Activated CD8-positive, alpha-beta T cell treated with anti-CD3 and anti-CD28 coated beads, Interleukin-2, amount 10 ng/mL, durations not matched to agents 7 days and 5 days (primary cell): ENCODE data around the gene PCSK2. TPM values are rescaled to one million over a fixed set of nuclear protein-coding genes. Genes with fewer than 3 reads are reported as not detected.

Experiments used
- ATAC-seq: fragments of 150-1000 bp; cut with Tn5 transposase; one replicate; pipeline ENCODE4 v1.10.0; 2021; ENCODE audit warnings: moderate library complexity
- CTCF ChIA-PET: fragments of 350-600 bp; sonication (Branson Sonifier 250); formaldehyde crosslinking; loops from one replicate; lab custom pipeline; 2021; ENCODE audit warnings: antibody characterized with exemption; lab: Charles Lee
- POLR2A ChIA-PET: fragments of 350-600 bp; sonication (Branson Sonifier 250); formaldehyde crosslinking; loops from one replicate; lab custom pipeline; 2021; ENCODE audit warnings: antibody characterized with exemption; lab: Charles Lee
- DNase-seq: peaks from one replicate; pipeline ENCODE4 v3.0.0-alpha.2; 2020
- H3K27ac Mint-ChIP-seq: one replicate; pipeline ENCODE4 v1.8.0; 2021; ENCODE audit warnings: mild to moderate bottlenecking, mixed read lengths
- H3K27me3 Mint-ChIP-seq: one replicate; pipeline ENCODE4 v1.8.0; 2021; ENCODE audit warnings: low read depth, mixed read lengths
- H3K36me3 Mint-ChIP-seq: one replicate; pipeline ENCODE4 v1.8.0; 2021; ENCODE audit warnings: low read depth, mixed read lengths
- H3K4me1 Mint-ChIP-seq: one replicate; pipeline ENCODE4 v1.8.0; 2021; ENCODE audit warnings: low read depth, mixed read lengths
- H3K4me3 Mint-ChIP-seq: one replicate; pipeline ENCODE4 v1.8.0; 2021; ENCODE audit warnings: mild to moderate bottlenecking, mixed read lengths
- H3K9me3 Mint-ChIP-seq: one replicate; pipeline ENCODE4 v1.8.0; 2022; ENCODE audit warnings: mixed read lengths; ENCODE audit not compliant: insufficient read depth
- total RNA-seq, 2 experiments: library from RNA; stranded (reverse); gene quantifications; one replicate each; pipeline ENCODE4 v1.2.3, GENCODE V29; 2021

Gene PCSK2
- total RNA-seq, 2 experiments from 2014 or later = not detected

DNA sequence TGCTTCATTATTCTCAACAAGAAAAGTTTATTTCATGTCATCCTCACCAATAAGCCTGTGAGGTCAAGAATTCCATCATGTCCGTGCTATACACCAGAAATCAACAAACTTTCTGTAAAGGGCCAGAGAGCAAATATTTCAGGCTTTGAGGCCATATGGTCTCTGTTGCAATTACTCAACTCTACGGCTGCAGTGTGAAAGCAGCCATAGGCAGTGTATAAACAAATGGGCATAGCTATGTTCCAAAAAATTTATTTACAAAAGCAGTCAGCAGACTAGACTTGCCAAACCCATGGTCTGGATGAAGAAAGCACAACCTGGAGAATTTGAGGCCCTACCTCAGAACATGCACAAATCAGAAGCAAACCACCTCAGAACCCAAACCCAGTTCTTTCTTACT lies 118.5 kb downstream of the PCSK2 start:
- ChIA-PET POLR2A (no interaction called here), CTCF (no interaction called here)
- no peaks in the 10 kb centered on the region for H3K27me3 Mint-ChIP-seq
- DNase-seq (no peak), ATAC-seq (no peak)
- H3K9me3 Mint-ChIP-seq = no peaks in the 10 kb centered on the region
- H3K27ac Mint-ChIP-seq = no peak overlapping the region
- no peak overlapping the region for H3K4me3 Mint-ChIP-seq
- no peaks in the 10 kb centered on the region for H3K36me3 Mint-ChIP-seq
- H3K4me1 Mint-ChIP-seq = no peaks in the 10 kb centered on the region

DNA sequence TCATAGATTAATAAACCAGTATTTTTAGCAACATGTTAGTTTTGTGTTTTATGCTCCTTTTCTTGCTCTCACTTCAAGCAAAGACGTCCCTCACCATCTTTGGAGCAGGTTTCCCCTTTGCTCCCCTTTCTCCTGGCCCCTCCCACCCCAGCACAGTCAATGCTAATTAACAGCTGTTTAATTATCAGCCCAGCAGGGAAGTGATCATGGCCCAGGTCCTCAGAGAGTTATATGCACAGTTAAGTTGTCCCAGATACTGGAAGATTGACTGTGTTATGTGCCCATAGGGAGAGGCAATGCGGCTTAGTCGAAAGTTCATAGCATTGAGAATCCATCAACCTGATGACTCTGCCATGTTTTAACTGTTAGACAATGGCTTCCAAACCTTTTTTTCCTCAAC lies 123.5 kb downstream of the PCSK2 start:
- no peak overlapping the region for H3K4me3 Mint-ChIP-seq
- no peaks in the 10 kb centered on the region for H3K4me1 Mint-ChIP-seq
- H3K36me3 Mint-ChIP-seq = no peaks in the 10 kb centered on the region
- ATAC-seq (no peak), DNase-seq (no peak)
- no peaks in the 10 kb centered on the region for H3K9me3 Mint-ChIP-seq
- CTCF ChIA-PET = no interaction called here
- H3K27me3 Mint-ChIP-seq = no peaks in the 10 kb centered on the region
- H3K27ac Mint-ChIP-seq = no peak overlapping the region
- POLR2A ChIA-PET = no interaction called here

DNA sequence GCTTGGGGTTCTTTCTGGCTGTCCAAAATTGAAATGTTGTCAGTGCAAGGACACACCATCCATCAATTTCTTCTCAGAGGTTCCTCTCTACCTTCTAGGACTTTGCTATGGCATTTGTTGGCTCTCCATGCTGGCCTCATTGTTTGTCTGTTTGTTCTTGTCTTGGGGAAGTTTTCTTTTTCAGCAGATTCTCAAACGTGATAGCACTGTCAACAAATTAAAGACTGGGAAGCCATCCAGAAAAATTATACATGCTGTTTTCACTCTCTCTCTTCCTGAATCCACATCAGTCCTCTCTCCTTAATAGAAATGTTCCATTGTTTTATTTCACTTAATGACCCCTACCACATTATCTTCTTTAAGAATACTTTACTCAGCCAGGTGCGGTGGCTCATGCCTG lies 130.4 kb downstream of the PCSK2 start:
- CTCF ChIA-PET = no interaction called here
- Mint-ChIP-seq H3K27ac (no peak overlapping the region), H3K36me3 (no peaks in the 10 kb centered on the region), H3K9me3 (no peaks in the 10 kb centered on the region), H3K4me3 (no peak overlapping the region), H3K4me1 (no peaks in the 10 kb centered on the region), H3K27me3 (no peaks in the 10 kb centered on the region)
- DNase-seq (no peak), ATAC-seq (no peak)
- POLR2A ChIA-PET = no interaction called here

DNA sequence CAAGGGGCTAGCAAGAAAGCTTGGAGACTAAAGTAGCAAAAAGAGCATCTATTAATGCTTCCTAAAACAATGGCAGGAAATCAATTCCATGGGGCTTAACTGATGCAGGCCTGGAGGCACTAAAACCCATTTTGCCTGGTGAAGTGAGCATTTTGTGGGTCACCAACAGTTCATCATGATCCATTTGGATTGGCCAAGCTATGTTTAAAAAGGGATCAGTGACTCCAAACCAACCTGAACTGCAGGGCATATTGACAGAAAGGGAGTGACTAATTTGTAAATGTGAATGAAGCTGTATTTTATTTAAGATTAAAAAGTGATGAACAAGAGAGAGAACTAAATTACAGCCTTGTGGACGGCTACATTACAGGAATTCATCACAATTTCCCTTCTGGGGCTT lies 132.0 kb downstream of the PCSK2 start:
- ATAC-seq = no peak
- Mint-ChIP-seq H3K9me3 (no peaks in the 10 kb centered on the region), H3K27me3 (no peaks in the 10 kb centered on the region), H3K36me3 (no peaks in the 10 kb centered on the region), H3K4me3 (no peak overlapping the region), H3K27ac (no peak overlapping the region), H3K4me1 (no peaks in the 10 kb centered on the region)
- POLR2A ChIA-PET = no interaction called here
- no peak for DNase-seq
- CTCF ChIA-PET = no interaction called here

DNA sequence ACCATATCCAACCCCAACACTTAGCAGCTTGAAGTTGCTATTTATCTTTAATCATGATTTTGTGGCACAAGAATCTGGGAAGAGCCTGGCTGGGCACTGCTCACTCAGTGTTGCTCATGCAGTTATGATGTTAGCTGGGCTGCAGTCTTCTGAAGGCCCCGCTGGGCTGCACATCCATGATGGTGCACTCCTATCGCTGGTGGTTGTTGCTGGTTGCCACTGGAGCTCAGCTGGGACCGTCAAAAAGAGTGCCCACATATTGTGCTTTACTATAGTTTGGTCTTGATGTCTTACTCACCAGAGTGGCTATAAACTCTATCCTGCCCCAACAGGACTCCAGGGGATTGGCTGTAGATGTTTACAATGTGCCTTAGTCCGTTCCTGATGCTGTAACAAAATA lies 137.8 kb downstream of the PCSK2 start:
- Mint-ChIP-seq H3K36me3 (no peaks in the 10 kb centered on the region), H3K4me3 (no peak overlapping the region), H3K9me3 (no peaks in the 10 kb centered on the region), H3K4me1 (no peaks in the 10 kb centered on the region), H3K27ac (no peak overlapping the region), H3K27me3 (no peaks in the 10 kb centered on the region)
- POLR2A ChIA-PET = no interaction called here
- CTCF ChIA-PET = no interaction called here
- no peak for ATAC-seq
- DNase-seq = no peak

DNA sequence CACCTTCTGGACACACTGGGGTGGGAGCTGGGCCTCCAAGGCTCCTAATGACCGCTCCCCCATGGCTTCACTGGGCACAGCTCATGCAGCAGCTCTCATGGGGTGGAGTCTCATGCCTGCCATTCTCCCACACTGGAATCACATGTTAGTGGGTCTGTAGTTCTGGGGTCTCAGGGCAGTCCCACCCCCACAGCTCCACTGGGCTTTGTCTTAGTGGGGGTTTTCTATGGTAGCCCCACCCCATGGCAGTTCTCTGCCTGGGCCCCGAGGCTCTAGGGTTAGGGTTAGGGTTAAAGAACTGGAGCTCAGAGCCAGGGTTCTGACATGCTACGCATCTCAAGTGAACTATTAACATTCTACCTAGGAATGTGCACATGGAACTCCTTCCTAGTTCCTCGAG lies 139.0 kb downstream of the PCSK2 start:
- no peaks in the 10 kb centered on the region for H3K9me3 Mint-ChIP-seq
- ATAC-seq (no peak), DNase-seq (no peak)
- no peak overlapping the region for H3K4me3 Mint-ChIP-seq
- POLR2A ChIA-PET = no interaction called here
- no peak overlapping the region for H3K27ac Mint-ChIP-seq
- H3K36me3 Mint-ChIP-seq = no peaks in the 10 kb centered on the region
- CTCF ChIA-PET = no interaction called here
- H3K4me1 Mint-ChIP-seq = no peaks in the 10 kb centered on the region
- no peaks in the 10 kb centered on the region for H3K27me3 Mint-ChIP-seq

DNA sequence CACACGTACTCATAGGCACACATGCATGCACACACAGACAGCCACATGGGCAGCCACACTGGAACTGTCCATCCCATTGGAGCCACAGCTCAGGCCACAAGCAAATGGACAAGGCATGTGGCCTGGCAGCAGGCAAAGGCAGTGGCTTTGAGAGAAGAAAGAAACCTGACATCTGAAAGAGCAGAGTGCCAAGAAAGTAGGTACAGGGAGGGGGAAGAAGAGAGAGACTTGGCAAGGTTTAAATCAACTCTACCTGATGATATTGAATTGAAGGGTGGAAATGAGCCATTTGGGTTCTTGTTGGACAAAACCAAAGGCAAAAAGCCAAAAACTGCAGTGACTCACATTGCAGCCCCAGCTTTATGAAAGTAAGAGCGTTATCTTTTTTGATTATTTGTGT lies 142.7 kb downstream of the PCSK2 start:
- Mint-ChIP-seq H3K27me3 (no peaks in the 10 kb centered on the region), H3K4me3 (no peak overlapping the region), H3K9me3 (no peaks in the 10 kb centered on the region), H3K36me3 (no peaks in the 10 kb centered on the region), H3K27ac (no peak overlapping the region), H3K4me1 (no peaks in the 10 kb centered on the region)
- ATAC-seq = no peak
- no peak for DNase-seq
- ChIA-PET CTCF (no interaction called here), POLR2A (no interaction called here)

DNA sequence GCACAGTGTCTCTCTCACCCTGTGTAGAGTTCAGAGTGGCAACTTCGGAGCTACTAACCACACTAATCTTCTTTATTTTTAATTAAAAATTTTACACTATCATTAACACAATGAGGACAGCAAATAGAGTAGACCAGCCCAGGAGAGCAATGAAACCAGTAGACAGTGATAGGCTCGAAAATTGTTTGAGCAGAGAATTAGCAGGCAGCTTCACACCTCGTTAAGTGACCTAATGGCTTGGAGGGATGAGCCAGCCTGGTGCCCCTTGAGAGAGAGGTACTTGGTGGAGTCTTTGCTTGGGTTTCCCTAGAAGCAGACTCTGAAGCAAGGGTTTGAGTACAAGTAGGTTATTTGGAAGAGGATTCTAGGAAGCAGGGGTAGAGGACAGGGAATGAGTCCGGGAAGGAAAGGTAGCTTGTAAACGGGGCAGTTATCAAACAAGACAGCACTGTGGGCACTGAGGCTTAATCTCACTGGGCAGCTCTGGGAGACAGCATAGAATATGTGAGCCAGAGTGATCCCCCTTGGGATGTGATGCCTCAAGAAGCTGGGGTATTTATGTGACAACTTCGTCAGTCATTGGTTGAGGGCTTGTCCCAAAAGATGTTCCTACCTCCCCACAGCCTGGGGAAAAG lies 146.1 kb downstream of the PCSK2 start:
- CTCF ChIA-PET = no interaction called here
- Mint-ChIP-seq H3K9me3 (no peaks in the 10 kb centered on the region), H3K36me3 (no peaks in the 10 kb centered on the region), H3K27me3 (no peaks in the 10 kb centered on the region), H3K4me1 (no peaks in the 10 kb centered on the region), H3K27ac (no peak overlapping the region), H3K4me3 (no peak overlapping the region)
- ATAC-seq (no peak), DNase-seq (no peak)
- POLR2A ChIA-PET = no interaction called here

DNA sequence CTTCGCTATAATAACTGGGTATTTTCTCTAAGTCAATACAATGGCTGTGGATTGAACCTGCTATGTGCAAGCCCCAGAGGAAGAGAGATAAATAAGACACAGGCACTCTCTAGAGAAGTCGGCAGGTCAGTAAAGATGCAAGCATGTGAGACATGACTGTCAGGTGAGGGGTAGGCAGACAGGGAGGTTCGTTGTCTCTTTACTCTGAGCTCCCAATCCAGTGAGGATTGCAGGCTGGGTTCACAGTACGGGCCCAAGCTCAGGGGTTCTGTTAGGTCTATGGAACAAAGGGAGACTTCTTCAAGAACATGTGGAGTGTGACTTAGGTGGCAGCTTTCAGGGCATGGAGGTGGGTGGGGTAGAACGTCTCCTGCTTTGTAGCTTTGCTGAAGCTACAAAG lies 147.2 kb downstream of the PCSK2 start:
- Mint-ChIP-seq H3K9me3 (no peaks in the 10 kb centered on the region), H3K27me3 (no peaks in the 10 kb centered on the region)

DNA sequence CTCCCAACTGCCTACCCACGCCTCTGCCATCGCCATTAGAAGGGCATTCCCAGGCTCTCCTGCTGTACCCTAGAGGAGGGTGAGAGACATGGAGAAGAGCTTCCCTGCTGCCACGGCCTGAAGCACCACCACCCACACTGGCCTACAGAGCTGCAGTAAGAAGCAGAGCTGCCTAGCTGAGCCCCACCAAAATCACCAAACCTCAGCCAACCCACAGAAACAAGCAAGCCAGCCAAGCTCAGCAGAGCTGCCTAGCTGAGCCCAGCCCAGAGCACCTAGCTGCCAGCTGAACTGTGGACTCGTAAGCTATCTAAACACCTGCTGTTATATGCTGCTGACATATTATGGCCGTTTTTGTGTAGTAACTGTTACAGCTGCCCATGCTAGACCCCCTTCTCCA lies 149.2 kb downstream of the PCSK2 start:
- Mint-ChIP-seq H3K9me3 (no peaks in the 10 kb centered on the region), H3K27me3 (no peaks in the 10 kb centered on the region), H3K36me3 (no peaks in the 10 kb centered on the region), H3K4me3 (no peak overlapping the region), H3K27ac (no peak overlapping the region), H3K4me1 (no peaks in the 10 kb centered on the region)
- POLR2A ChIA-PET = no interaction called here
- CTCF ChIA-PET = no interaction called here
- DNase-seq = no peak
- no peak for ATAC-seq

More for the DNA sequence above, 147.2 kb downstream of the PCSK2 start:
- Mint-ChIP-seq H3K36me3 (no peaks in the 10 kb centered on the region), H3K4me3 (no peak overlapping the region), H3K27ac (no peak overlapping the region), H3K4me1 (no peaks in the 10 kb centered on the region)
- ATAC-seq (no peak), DNase-seq (no peak)
- POLR2A ChIA-PET = no interaction called here
- CTCF ChIA-PET = no interaction called here

DNA sequence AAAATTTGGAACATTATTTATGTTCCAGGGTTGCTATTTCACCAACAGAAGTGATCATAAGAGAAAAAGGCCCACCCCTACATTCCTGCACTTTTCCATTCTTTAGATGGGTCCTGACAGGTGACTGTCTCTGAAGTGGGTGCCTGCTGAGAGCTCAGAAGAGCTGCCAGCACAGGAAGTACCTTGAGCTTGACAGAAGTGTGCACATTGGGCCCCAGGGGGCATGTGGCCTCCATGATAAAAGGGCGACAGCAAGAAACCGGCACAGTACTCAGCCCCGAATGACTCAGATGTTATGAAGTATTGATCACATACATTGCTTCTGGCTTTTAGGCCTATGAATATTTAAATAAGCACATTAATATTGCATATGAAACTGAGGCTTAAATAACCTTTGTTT lies 150.4 kb downstream of the PCSK2 start:
- Mint-ChIP-seq H3K9me3 (no peaks in the 10 kb centered on the region), H3K27ac (no peak overlapping the region), H3K36me3 (no peaks in the 10 kb centered on the region), H3K4me1 (no peaks in the 10 kb centered on the region), H3K4me3 (no peak overlapping the region), H3K27me3 (no peaks in the 10 kb centered on the region)
- DNase-seq (no peak), ATAC-seq (no peak)
- ChIA-PET CTCF (no interaction called here), POLR2A (no interaction called here)

DNA sequence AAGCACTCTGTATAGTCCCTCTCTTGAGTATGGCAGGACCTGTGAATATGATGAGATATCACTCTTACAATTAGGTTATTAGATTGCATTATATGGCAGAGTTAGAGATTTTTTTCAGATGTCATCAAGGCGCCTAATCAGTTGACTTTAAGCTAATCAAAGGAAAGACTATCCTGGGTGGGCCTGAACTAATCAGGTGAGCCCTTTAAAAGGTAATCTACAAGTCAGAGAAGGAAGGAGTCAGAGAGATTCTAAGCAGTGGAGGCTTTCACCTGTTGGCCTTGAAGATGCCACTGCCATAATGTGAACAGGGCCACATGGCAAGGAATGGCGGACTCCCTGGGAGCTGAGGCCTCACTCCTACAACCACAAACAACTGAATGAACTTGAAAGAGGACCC lies 152.8 kb downstream of the PCSK2 start:
- POLR2A ChIA-PET = no interaction called here
- H3K27ac Mint-ChIP-seq = no peak overlapping the region
- ATAC-seq (no peak), DNase-seq (no peak)
- CTCF ChIA-PET = no interaction called here
- H3K9me3 Mint-ChIP-seq = no peaks in the 10 kb centered on the region
- H3K27me3 Mint-ChIP-seq = no peaks in the 10 kb centered on the region
- no peaks in the 10 kb centered on the region for H3K36me3 Mint-ChIP-seq
- H3K4me3 Mint-ChIP-seq = no peak overlapping the region
- H3K4me1 Mint-ChIP-seq = no peaks in the 10 kb centered on the region

DNA sequence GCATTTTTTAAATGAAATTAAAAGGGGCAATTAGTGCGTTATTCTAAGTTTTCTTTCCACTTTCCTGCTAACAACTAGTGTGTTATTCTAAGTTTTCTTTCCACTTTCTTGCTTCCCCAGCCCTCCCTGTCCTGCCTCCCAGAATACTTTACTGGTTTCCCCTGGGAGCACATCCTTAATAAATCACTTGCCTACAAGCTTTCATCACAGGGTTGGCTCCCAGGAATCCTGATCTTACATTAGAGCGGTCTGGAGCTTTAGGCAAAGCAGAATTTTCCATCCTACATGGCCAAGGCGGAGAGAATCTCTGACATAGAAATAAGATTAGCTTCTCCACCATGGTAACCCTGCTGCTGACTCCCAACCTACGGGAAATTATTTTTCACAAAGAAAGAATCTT lies 154.0 kb downstream of the PCSK2 start:
- H3K9me3 Mint-ChIP-seq = no peaks in the 10 kb centered on the region
- ChIA-PET POLR2A (no interaction called here), CTCF (no interaction called here)
- no peaks in the 10 kb centered on the region for H3K27me3 Mint-ChIP-seq
- H3K27ac Mint-ChIP-seq = no peak overlapping the region
- H3K4me1 Mint-ChIP-seq = no peaks in the 10 kb centered on the region
- no peak overlapping the region for H3K4me3 Mint-ChIP-seq
- ATAC-seq (no peak), DNase-seq (no peak)
- H3K36me3 Mint-ChIP-seq = no peaks in the 10 kb centered on the region
